Measurements from ENCODE around the gene UBE2G1.

GRCh38 chr17:4405699-4406098 is 39.2 kb upstream of the UBE2G1 start:
- no peak for TF ChIP-seq CTCF (IDR thresholded peaks at IDR 0.05)
- TF ChIP-seq POLR2AphosphoS5 (IDR thresholded peaks at IDR 0.05): no peak
- no peak for TF ChIP-seq POLR2A (IDR thresholded peaks at IDR 0.05)

Measured in prostate gland (tissue), 2 donors.